Stimulated activated effector memory CD8-positive, alpha-beta T cell treated with anti-CD3 and anti-CD28 coated beads, Interleukin-12 subunit alpha, Interleukin-12 subunit beta, amount 100 ng/mL, for 72 hours (primary cell): ENCODE data around the gene HCRTR2.
"Not testable (repeated sequence)": the region's sequence is repeated elsewhere in the genome, so short reads cannot be mapped to it uniquely, and the experiment has no call there.

ENCODE experiments used
- ATAC-seq: fragments of 150-1000 bp; cut with Tn5 transposase; 2 replicates; pipeline ENCODE4 v1.10.0; 2021
- DNase-seq, 2 donors: peaks; one replicate each; pipeline ENCODE4 v3.0.0; 2021 to 2022; ENCODE audit warnings: low spot score in 2 of 2
- H3K27ac Mint-ChIP-seq: one replicate; pipeline ENCODE4 v1.8.0; 2022; ENCODE audit warnings: mild to moderate bottlenecking, mixed read lengths
- H3K36me3 Mint-ChIP-seq: one replicate; pipeline ENCODE4 v1.8.0; 2022; ENCODE audit warnings: mild to moderate bottlenecking, mixed read lengths
- H3K4me1 Mint-ChIP-seq: one replicate; pipeline ENCODE4 v1.8.0; 2022; ENCODE audit warnings: mixed read lengths
- H3K4me3 Mint-ChIP-seq: one replicate; pipeline ENCODE4 v1.8.0; 2022; ENCODE audit warnings: mild to moderate bottlenecking, mixed read lengths
- H3K9me3 Mint-ChIP-seq: one replicate; pipeline ENCODE4 v1.8.0; 2022; ENCODE audit warnings: mixed read lengths

HCRTR2 gene

DNA sequence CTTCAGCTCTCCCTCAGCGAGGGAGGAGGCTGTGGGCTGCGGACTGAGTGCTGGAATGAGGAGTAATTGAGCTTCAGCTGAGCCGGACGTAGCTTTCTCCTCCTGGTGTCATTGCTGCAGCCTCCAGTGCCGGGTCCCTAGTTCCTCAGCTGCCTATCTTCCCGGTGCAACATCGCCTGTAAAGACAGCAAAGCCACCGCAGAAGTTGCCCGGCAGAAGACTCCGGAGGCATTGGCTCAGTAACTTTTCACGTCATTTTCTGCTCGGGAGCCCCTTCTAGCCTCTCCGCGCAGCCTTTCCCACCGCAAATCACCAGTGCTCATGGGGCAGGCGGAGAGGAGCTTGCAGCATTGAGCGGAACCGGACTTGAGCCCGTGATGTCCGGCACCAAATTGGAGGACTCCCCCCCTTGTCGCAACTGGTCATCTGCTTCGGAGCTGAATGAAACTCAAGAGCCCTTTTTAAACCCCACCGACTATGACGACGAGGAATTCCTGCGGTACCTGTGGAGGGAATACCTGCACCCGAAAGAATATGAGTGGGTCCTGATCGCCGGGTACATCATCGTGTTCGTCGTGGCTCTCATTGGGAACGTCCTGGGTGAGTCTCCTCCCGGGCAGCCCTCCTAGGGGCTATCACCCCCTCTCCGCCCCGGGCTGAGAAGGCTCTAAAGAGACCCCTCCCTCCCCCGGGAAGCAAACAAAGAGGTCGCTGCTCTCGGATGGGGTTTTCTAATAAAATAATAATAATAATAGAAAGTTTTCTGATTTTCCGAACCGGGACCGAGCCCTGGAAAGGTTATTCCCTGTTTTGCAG lies at the start of gene HCRTR2:
Gene HCRTR2, plus strand, starts transcription at position 305 of the 816 bp plus-strand sequence. Its CDS starts 73 bp downstream, at position 378.
- H3K4me1 Mint-ChIP-seq: no peaks in the 10 kb centered on the region
- DNase-seq (no peak), ATAC-seq (no peak)
- no peak within 1 kb of the TSS for H3K27ac Mint-ChIP-seq
- H3K9me3 Mint-ChIP-seq: peaks cover 16% of the 10 kb centered on the region
- no peak within 1 kb of the TSS for H3K4me3 Mint-ChIP-seq
- H3K36me3 Mint-ChIP-seq: no peaks in the 10 kb centered on the region

DNA sequence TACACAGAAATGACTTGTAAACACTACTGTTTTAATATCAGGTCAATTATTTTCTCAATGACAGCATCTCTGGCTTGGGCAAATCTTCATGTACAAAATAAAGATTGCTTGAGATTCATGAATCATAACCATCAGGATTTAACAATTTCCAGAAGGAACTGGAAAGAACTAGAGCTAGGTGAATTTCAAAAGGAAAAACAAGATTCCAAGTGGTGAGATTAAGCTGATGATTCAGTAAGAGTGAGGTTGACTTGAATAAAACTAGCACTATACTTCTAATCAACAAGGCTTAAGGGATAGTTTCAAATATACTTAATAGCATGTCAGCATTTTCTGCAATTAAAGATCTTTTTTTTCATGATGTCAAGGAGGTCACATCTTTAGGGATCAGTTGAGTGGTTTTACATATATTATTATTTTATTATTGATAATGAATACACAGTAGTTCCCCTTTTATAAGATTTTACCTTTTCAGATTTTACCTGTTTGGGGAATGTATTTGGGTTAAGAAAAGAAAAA lies 43.5 kb upstream of the HCRTR2 start:
- Mint-ChIP-seq H3K27ac (no peak overlapping the region), H3K9me3 (peaks cover 22% of the 10 kb centered on the region), H3K36me3 (no peaks in the 10 kb centered on the region), H3K4me3 (no peak overlapping the region), H3K4me1 (no peaks in the 10 kb centered on the region)
- ATAC-seq: no peak
- DNase-seq: no peak

DNA sequence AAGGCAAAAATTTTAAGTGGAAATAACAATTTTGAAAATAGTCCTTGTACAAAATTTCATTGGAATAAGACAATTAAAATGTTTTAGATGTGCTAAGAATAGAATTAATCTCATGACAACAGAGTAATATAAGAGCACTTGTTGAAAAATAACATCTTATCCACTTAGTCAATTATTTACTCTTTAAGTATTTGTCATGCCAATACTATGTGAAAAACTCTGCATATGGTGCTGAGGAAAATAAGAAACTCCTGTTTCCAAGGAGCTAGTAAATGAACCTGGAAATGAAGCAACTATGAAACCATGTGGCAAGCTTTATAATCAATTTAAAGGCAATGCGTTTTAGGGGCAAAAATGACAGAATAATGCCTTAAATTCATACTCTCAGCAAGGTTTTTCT lies 42.7 kb upstream of the HCRTR2 start:
- Mint-ChIP-seq H3K27ac (no peak overlapping the region), H3K4me1 (no peaks in the 10 kb centered on the region), H3K36me3 (no peaks in the 10 kb centered on the region), H3K4me3 (no peak overlapping the region), H3K9me3 (peaks cover 22% of the 10 kb centered on the region)
- DNase-seq (no peak), ATAC-seq (no peak)

DNA sequence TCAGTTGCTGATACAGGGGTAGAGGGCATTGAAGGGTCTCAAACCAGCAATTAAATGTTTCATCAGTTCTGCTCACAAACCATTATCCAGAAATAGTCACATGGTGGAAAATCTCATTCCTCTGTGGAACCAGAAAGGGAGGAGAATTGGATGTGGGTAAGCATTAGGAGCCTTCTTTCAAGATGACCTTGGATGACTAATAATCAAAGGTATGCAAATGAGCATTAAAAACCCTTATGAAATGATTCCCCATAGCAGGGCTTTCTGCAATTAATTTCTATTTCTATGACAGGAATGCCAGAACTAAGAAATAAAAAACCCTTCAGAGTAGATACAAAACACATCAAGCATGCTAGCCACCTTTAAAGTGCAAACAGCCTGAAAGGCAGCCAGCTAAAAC lies 37.4 kb upstream of the HCRTR2 start:
- Mint-ChIP-seq H3K36me3 (no peaks in the 10 kb centered on the region), H3K9me3 (peaks cover 9% of the 10 kb centered on the region), H3K4me3 (no peak overlapping the region), H3K4me1 (no peaks in the 10 kb centered on the region), H3K27ac (no peak overlapping the region)
- DNase-seq (no peak), ATAC-seq (no peak)

DNA sequence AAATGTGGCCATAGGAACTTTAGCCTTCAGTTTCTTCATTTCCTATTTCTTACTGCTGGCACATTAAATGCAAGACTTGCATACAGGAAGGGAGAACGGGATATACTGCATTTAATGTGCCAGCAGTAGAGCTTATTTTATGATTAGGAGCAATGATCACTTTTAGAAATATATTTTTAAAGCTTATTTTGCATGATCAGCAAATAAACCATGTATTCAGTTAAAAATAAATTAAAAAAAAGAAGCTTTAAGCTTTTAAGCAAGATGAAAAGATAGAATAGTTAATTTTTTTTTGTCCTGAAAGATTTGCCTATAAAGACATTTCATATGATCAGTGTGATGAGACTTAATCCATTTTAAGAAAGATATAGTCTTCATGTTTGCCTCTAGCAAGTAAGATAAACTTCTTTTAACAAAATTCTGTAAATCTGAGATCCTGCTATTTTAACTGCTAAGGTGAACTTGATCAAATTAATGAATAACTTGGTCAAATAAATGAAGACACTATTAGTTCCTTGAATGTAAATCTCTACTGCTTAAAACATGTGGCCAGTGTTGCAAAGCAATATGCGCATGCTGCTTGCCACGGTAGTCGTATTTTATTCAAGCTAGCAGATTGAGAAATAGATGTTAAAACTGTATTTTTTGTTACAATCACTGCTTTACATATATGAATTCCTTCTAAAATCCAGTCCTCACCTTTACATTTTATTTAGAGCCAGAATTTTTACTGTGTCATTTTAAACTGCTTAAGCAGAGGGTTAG lies 36.2 kb upstream of the HCRTR2 start:
- no peak for ATAC-seq
- Mint-ChIP-seq H3K27ac (no peak overlapping the region), H3K9me3 (peaks cover 11% of the 10 kb centered on the region)

DNA sequence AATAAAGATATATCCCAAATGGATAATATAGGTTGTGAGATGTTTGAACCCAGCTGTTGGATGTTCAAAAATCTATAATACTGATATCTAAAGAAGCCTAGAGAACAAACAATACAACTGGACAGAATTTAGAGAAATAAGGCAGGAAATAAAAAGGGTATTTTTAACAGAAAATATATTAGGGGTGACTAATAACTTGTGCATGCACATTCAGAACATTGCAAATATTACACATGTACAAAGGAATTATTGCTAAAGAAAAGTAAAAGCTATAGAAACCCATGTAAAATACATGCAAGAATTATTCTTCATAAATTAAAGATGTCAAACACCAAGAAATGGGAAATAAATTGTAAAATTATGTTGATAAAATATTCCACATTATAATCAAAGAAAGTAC lies 32.7 kb upstream of the HCRTR2 start:
- Mint-ChIP-seq H3K4me1 (no peaks in the 10 kb centered on the region), H3K9me3 (peaks cover 16% of the 10 kb centered on the region), H3K4me3 (no peak overlapping the region), H3K27ac (no peak overlapping the region), H3K36me3 (no peaks in the 10 kb centered on the region)
- DNase-seq (no peak), ATAC-seq (no peak)

More for the DNA sequence above, 36.2 kb upstream of the HCRTR2 start:
- Mint-ChIP-seq H3K4me3 (no peak overlapping the region), H3K36me3 (no peaks in the 10 kb centered on the region), H3K4me1 (no peaks in the 10 kb centered on the region)
- DNase-seq: no peak

DNA sequence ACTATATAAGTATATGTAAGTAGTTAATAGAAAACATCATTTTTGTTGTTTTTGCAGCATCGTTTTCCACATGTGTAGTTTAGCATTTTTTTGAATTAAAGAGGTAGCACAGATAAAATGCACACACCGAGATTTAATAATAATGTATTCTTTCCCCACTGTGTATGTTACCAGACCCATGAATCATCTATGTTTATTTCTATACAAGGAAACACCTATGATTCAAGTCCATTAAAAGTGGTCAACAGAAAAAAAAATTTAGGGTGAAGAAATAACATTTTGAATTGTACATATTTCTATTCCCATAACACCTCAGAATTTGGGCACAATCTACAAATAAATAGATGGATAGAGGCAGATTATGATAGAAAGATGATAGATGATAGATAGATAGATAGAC lies 31.7 kb upstream of the HCRTR2 start:
- ATAC-seq (no peak), DNase-seq (no peak)
- H3K27ac Mint-ChIP-seq: no peak overlapping the region
- H3K36me3 Mint-ChIP-seq: no peaks in the 10 kb centered on the region
- H3K4me3 Mint-ChIP-seq: no peak overlapping the region
- H3K9me3 Mint-ChIP-seq: peaks cover 18% of the 10 kb centered on the region
- no peaks in the 10 kb centered on the region for H3K4me1 Mint-ChIP-seq

DNA sequence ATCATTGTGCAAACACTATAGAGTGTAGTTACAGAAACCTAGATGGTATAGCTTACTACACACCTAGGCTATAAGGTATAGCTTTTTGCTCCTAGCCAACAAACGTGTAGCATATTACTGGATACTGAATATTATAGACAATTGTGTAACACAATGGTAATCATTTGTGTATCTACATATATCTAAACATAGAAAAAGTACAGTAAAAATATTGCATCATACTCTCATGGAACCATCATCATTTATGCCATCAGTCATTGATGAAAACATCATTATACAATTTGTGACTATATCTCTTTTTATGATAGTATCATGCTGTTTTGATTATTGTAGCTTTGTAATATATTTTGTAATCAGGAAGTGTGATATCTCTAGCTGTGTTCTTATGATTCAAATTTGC lies 21.0 kb upstream of the HCRTR2 start:
- peaks cover 19% of the 10 kb centered on the region for H3K9me3 Mint-ChIP-seq
- H3K4me3 Mint-ChIP-seq: no peak overlapping the region
- H3K36me3 Mint-ChIP-seq: no peaks in the 10 kb centered on the region
- ATAC-seq (no peak), DNase-seq (no peak)
- H3K27ac Mint-ChIP-seq: no peak overlapping the region
- no peaks in the 10 kb centered on the region for H3K4me1 Mint-ChIP-seq

DNA sequence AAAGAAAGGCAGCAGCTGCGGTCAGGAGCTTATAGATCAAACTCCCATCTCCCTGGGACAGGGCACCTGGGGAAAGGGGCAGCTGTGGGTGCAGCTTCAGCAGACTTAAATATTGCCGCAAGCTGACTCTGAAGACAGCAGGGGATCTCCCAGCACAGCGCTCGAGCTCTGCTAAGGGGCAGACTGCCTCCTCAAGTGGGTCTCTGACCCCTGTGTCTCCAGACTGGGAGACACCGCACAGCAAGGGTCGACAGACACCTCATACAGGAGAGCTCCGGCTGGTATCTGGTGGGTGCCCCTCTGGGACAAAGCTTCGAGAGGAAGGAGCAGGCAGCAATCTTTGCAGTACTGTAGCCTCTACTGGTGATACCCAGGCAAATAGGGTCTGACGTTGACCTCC lies 15.5 kb upstream of the HCRTR2 start:
- DNase-seq, H3K4me1 Mint-ChIP-seq, H3K4me3 Mint-ChIP-seq, ATAC-seq, H3K27ac Mint-ChIP-seq, H3K36me3 Mint-ChIP-seq: not testable (repeated sequence)
- H3K9me3 Mint-ChIP-seq: peaks cover 25% of the 10 kb centered on the region

DNA sequence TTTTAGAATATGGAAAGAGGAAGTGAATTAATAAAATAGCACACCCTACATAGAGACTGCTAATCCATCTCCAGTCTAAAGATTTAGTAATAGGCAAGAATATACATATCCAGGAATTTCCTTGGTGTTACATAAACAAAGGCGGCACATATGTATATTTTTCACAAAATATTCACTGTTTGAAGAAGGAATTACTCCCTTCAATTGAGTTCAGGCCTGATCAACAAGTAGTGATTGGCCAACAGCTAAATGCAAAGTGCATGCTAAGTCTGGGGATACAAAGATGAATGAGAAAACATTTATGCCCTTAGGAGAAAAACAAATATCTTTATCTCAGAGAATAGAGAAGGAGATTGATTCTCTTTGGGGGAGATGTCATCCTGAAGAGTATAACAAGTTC lies 6.5 kb upstream of the HCRTR2 start:
- no peak overlapping the region for H3K27ac Mint-ChIP-seq
- DNase-seq: no peak
- no peaks in the 10 kb centered on the region for H3K4me1 Mint-ChIP-seq
- peaks cover 17% of the 10 kb centered on the region for H3K9me3 Mint-ChIP-seq
- no peak overlapping the region for H3K4me3 Mint-ChIP-seq
- no peaks in the 10 kb centered on the region for H3K36me3 Mint-ChIP-seq
- ATAC-seq: no peak

DNA sequence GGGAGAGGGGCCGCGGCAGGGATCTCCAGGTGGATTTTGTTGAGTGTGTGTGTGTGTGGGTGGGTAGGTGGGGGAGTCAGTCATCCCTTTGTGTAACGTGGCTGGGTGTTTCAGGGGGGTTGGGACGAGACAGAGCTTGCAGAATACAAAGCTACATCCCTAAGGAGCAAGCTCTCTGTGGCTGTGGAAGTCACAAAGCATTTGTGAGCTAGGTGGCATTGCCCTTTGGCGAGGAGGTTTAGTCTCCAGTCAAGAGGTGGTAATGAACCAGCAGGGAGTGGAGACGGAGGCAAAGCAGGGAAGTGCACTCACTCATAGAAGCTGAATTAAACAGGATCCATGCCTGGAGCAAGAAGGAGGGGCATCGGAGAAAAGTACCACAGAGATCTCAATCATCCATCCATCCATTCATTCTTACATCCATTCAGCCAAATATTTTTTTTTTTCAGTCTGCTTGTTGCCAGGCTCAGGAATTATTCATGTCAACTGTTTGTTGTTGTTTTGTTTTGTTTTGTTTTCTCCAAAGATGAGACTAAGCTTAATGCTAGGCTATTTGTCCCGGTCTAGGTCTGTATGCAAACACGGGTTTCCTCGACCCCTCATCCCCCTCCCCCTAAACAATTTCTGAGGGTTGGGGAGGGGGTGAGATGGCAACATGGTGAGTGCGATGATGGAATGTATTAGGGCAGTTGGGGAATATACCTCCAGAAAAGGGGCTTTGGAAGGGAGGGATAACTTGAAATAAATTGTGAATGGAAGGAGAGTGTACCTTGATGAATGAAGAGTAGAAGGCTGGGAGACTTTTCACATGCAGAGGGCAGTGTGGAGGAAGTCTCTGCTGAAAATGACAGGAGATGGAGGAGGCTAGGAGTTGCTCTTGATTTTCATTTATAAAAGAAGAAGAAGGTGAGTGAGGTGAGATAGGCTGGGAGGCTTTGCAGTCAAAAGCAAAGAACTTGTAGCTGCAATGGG lies 1.0 kb downstream of the HCRTR2 start:
- no peaks in the 10 kb centered on the region for H3K4me1 Mint-ChIP-seq
- no peak overlapping the region for H3K4me3 Mint-ChIP-seq
- DNase-seq: no peak
- no peak for ATAC-seq
- H3K9me3 Mint-ChIP-seq: peaks cover 18% of the 10 kb centered on the region
- no peak overlapping the region for H3K27ac Mint-ChIP-seq
- H3K36me3 Mint-ChIP-seq: no peaks in the 10 kb centered on the region

DNA sequence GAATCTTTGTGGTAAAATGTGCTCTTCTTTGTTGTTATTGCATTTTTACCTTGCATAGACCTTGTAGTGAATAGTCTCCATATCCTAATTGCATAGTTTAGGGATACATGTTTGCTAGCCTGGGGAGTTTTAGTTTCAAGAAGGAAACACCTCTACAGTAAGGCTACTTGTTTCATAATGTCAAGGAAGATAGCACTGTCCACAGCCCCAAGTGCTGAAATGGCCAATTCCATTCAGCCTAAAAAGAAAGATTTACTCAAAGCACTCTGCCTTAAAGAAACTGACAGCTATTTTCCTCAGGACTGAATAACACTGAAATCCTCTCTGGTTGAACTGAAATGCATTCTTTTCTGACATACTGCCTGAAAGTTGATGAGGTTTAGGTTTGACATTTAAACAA lies 2.6 kb downstream of the HCRTR2 start:
- ATAC-seq: no peak
- H3K27ac Mint-ChIP-seq: no peak overlapping the region
- DNase-seq: no peak
- no peaks in the 10 kb centered on the region for H3K4me1 Mint-ChIP-seq
- H3K9me3 Mint-ChIP-seq: peaks cover 14% of the 10 kb centered on the region
- no peaks in the 10 kb centered on the region for H3K36me3 Mint-ChIP-seq
- H3K4me3 Mint-ChIP-seq: no peak overlapping the region

DNA sequence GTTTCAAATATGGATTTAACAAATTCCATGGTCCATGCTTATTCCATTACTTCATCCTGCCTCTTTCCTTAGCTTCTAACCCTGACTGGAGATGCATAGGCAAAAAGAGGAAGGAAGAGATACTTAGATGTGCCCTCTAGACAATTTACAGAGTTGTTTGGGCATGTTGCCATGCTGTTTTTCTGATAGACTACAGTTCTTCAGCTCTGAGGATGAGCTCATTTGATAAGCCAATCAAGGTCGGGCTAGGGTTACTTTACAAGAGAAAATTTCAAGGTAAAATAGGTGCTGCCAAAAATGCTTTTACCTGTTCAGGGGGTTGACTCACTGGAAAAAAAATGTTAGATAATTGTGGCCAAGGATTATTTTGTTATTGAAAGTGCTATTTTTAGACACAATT lies 5.9 kb downstream of the HCRTR2 start:
- DNase-seq (no peak), ATAC-seq (no peak)
- Mint-ChIP-seq H3K27ac (no peak overlapping the region), H3K36me3 (no peaks in the 10 kb centered on the region), H3K4me1 (no peaks in the 10 kb centered on the region), H3K9me3 (peaks cover 16% of the 10 kb centered on the region), H3K4me3 (no peak overlapping the region)

DNA sequence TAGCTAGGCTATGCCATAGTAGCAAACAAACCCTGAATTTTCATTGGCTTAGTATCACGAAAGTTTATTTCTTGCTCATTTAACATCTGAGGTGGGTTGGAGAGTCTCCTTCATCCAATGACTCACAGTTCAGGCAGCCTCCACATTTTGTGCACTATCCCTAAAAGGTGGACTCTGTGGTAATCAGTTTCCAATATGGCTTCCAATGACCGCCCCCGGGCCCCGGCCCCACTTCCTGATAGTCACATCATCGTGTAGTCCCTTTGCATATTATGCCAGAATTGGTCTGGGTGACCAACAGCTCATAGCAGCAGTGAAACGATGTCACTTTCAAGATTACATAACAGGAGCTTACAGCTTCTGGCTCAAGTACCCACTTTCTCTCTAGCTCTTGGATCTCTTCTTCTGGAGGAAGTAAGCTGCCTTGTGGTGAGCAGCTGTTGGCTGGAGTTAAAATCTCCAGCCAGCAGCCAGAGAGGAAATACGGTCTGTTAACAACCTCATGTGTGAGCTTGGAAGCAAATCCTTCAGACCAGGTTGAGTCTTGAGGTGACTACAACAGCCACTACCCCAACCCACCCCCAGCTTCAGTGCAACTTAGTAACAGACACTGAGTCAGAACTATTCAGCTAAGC lies 7.8 kb downstream of the HCRTR2 start:
- Mint-ChIP-seq H3K36me3 (no peaks in the 10 kb centered on the region), H3K4me3 (no peak overlapping the region), H3K27ac (no peak overlapping the region), H3K4me1 (no peaks in the 10 kb centered on the region), H3K9me3 (peaks cover 7% of the 10 kb centered on the region)
- ATAC-seq: no peak
- DNase-seq: no peak
